ENCODE results near the gene PDE4D.

GRCh38 chr5:59765446-59765845 is 128.1 kb downstream of the PDE4D start:
- TF ChIP-seq CTCF (IDR thresholded peaks at IDR 0.05) (no peak), EZH2 (IDR thresholded peaks at IDR 0.05) (no peak), EZH2phosphoT487 (IDR thresholded peaks at IDR 0.05) (no peak)

Data from neural progenitor cell (in vitro differentiated cells).